Tibial nerve (tissue), 4 donors: ENCODE measurements around the gene PCP2. TPM values are rescaled to one million over a fixed set of nuclear protein-coding genes. Genes with fewer than 3 reads are reported as not detected.

ENCODE experiments used
- DNase-seq, 2 donors: peaks; one replicate each; pipeline ENCODE4 v3.0.0-alpha.2; 2019; ENCODE audit warnings: low spot score in 2 of 2
- H3K27ac ChIP-seq, 4 donors: fragments of 200-600 bp; sonication (generic) in 3 of 4; one replicate each; pipeline ENCODE4 v1.5.1; 2017 to 2019; ENCODE audit warnings: mild to moderate bottlenecking in 1 of 4
- H3K27me3 ChIP-seq, 2 donors: fragments of 200-600 bp; sonication (generic) in 1 of 2; one replicate each; pipeline versions ENCODE4 v1.5.1 to v1.6.0; 2017 to 2019
- H3K36me3 ChIP-seq, 3 donors: fragments of 200-600 bp; sonication (generic); one replicate each; pipeline ENCODE4 v1.5.1; 2018 to 2019
- H3K4me1 ChIP-seq, 4 donors: fragments of 200-600 bp; sonication (generic) in 3 of 4; one replicate each; pipeline ENCODE4 v1.5.1; 2017 to 2019
- H3K4me3 ChIP-seq, 4 donors: fragments of 200-600 bp; sonication (generic) in 3 of 4; one replicate each; pipeline ENCODE4 v1.5.1; 2017 to 2019; ENCODE audit warnings: mild to moderate bottlenecking in 1 of 4, moderate library complexity in 1 of 4
- H3K9me3 ChIP-seq, 4 donors: fragments of 200-600 bp; sonication (generic) in 3 of 4; one replicate each; pipeline ENCODE4 v1.5.1; 2017 to 2019
- EP300 ChIP-seq, 2 donors: sonication (generic); formaldehyde crosslinking; IDR thresholded peaks; one replicate each; pipeline ENCODE4 v1.6.1; 2017; ENCODE audit warnings: antibody characterized with exemption in 2 of 2, mild to moderate bottlenecking in 1 of 2
- POLR2A ChIP-seq, 2 donors: fragments of 450-650 bp; IDR thresholded peaks; one replicate each; pipeline ENCODE4 v1.6.1; 2017; ENCODE audit warnings: antibody characterized with exemption in 2 of 2, mild to moderate bottlenecking in 2 of 2, moderate library complexity in 2 of 2
- WGBS, 2 donors: methylation state at CpG; one replicate each; pipeline ENCODE4 v1.1.5; 2018; 5-methylcytosine and 5-hydroxymethylcytosine counted together
- total RNA-seq, 4 donors: library from RNA; depleted of rRNA; stranded (reverse); fragments of >200 nt; gene quantifications; one replicate each; pipeline ENCODE4 v1.1.0, GENCODE V29; 2016
- TF ChIP-seq, protein P1 (sequence below), 5 experiments: fragments of 200-600 bp in 3 of 5; fragments of 450-650 bp in 2 of 5; sonication (generic) in 3 of 5; IDR thresholded peaks; one replicate each; pipeline ENCODE4 v1.5.1; 2016 to 2019; ENCODE audit warnings: antibody characterized with exemption in 5 of 5, mild to moderate bottlenecking in 3 of 5, moderate library complexity in 2 of 5

PCP2 gene
- total RNA-seq, 4 donors from 2014 or later = not detected

GRCh38 chr19:7669641-7670040 lies 36.1 kb upstream of the PCP2 start:
- TF ChIP-seq, protein P1, sequence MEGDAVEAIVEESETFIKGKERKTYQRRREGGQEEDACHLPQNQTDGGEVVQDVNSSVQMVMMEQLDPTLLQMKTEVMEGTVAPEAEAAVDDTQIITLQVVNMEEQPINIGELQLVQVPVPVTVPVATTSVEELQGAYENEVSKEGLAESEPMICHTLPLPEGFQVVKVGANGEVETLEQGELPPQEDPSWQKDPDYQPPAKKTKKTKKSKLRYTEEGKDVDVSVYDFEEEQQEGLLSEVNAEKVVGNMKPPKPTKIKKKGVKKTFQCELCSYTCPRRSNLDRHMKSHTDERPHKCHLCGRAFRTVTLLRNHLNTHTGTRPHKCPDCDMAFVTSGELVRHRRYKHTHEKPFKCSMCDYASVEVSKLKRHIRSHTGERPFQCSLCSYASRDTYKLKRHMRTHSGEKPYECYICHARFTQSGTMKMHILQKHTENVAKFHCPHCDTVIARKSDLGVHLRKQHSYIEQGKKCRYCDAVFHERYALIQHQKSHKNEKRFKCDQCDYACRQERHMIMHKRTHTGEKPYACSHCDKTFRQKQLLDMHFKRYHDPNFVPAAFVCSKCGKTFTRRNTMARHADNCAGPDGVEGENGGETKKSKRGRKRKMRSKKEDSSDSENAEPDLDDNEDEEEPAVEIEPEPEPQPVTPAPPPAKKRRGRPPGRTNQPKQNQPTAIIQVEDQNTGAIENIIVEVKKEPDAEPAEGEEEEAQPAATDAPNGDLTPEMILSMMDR (IDR thresholded peaks at IDR 0.05) = no peak
- no peak for TF ChIP-seq POLR2A (IDR thresholded peaks at IDR 0.05)
- H3K27me3 ChIP-seq = peaks cover 0 to 40% of the 10 kb centered on the region in 2 donors
- no peaks in the 10 kb centered on the region for H3K36me3 ChIP-seq
- no peaks in the 10 kb centered on the region for H3K9me3 ChIP-seq
- no peak overlapping the region for H3K27ac ChIP-seq
- WGBS, 2 donors = 24 to 29% methylated on average over 9 of the region's 9 CpGs
- no peak for DNase-seq
- H3K4me3 ChIP-seq = no peak overlapping the region
- H3K4me1 ChIP-seq = peaks cover 0 to 11% (median 0%) of the 10 kb centered on the region in 4 donors

DNA sequence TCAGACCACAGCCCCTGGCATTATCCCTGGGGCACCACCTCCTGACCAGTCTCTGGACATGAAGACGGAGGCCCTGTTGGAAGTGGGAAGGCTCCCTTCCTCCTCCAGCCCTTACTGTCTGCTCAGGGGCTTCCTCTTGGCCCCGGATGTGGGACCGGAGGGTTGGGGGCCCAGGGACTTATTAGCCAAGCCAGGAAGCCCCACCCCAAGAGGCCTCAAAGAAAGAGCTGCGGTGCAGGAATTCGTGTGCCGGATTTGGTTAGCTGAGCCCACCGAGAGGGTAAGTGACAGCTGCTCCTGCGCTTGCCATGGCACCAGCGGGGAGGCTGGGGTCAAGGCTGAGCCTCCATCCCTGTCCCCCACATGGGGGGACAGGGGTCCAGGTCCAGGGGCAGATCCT lies 35.3 kb upstream of the PCP2 start, which contains the start of gene RETN:
Gene RETN, plus strand, starts transcription at position 208 of the 400 bp plus-strand sequence. CDS start 278 bp downstream, outside the sequence.
- Histone ChIP-seq H3K4me1 (peaks cover 0 to 6% (median 0%) of the 10 kb centered on the region in 4 donors), H3K9me3 (no peaks in the 10 kb centered on the region), H3K4me3 (no peak within 1 kb of the TSS), H3K27ac (no peak within 1 kb of the TSS), H3K36me3 (no peaks in the 10 kb centered on the region), H3K27me3 (peaks cover 0 to 46% of the 10 kb centered on the region in 2 donors)
- TF ChIP-seq EP300 (IDR thresholded peaks at IDR 0.05) (no peak), POLR2A (IDR thresholded peaks at IDR 0.05) (no peak)
- TF ChIP-seq, protein P1 (IDR thresholded peaks at IDR 0.05) = no peak
- no peak for DNase-seq
- 68 to 84% methylated on average over 9 of the region's 9 CpGs for WGBS, 2 donors

DNA sequence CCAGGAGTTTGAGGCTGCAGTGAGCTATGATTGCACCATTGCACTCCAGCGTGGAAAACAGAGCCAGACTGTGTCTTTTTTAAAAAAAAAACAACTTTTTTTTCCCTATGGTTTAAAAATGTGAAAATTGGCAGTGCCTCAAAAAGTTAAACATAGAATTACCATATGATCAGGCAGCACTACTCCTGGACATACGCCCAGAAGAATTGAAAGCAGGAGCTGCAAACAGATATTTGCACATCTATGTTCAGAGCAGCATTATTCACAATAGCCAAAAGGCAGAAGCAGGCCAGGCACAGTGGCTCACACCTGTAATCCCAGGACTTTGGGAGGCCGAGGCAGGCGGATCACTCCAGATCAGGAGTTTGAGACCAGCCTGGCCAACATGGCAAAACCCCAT lies 31.6 kb upstream of the PCP2 start:
- Histone ChIP-seq H3K27me3 (peaks cover 0 to 23% of the 10 kb centered on the region in 2 donors), H3K9me3 (no peaks in the 10 kb centered on the region), H3K36me3 (no peaks in the 10 kb centered on the region), H3K4me3 (no peak overlapping the region), H3K27ac (no peak overlapping the region), H3K4me1 (peaks cover 0 to under 1% (median 0%) of the 10 kb centered on the region in 4 donors)
- DNase-seq = no peak
- WGBS, 2 donors = 35 to 53% methylated on average over 4 of the region's 4 CpGs
- TF ChIP-seq EP300 (IDR thresholded peaks at IDR 0.05) = no peak
- no peak for TF ChIP-seq POLR2A (IDR thresholded peaks at IDR 0.05)
- TF ChIP-seq, protein P1 (IDR thresholded peaks at IDR 0.05) = no peak

DNA sequence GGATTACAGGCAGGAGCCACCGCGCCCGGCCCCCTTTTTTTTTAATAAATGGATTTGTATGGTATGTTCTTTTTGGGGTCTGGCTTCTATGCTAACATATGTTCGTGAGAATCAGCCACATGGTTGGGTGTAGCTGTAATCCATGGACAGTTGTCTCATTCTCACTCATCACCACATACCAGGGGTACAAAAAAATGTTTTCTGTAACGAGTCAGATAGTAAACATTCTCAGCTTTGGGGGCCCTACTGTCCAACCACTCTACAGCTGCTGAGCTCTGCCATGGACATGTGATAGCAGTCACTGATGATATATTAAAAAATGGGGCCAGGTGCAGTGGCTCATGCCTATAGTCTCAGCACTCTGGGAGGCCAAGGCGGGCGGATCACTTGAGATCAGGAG lies 30.2 kb upstream of the PCP2 start:
- Histone ChIP-seq H3K36me3 (no peaks in the 10 kb centered on the region), H3K9me3 (no peaks in the 10 kb centered on the region), H3K27ac (no peak overlapping the region), H3K4me1 (no peaks in the 10 kb centered on the region), H3K4me3 (no peak overlapping the region), H3K27me3 (peaks cover 0 to 11% of the 10 kb centered on the region in 2 donors)
- no peak for DNase-seq
- 78 to 82% methylated on average over 7 of the region's 7 CpGs for WGBS, 2 donors
- TF ChIP-seq EP300 (IDR thresholded peaks at IDR 0.05) (no peak), POLR2A (IDR thresholded peaks at IDR 0.05) (no peak)
- TF ChIP-seq, protein P1 (IDR thresholded peaks at IDR 0.05) = no peak

DNA sequence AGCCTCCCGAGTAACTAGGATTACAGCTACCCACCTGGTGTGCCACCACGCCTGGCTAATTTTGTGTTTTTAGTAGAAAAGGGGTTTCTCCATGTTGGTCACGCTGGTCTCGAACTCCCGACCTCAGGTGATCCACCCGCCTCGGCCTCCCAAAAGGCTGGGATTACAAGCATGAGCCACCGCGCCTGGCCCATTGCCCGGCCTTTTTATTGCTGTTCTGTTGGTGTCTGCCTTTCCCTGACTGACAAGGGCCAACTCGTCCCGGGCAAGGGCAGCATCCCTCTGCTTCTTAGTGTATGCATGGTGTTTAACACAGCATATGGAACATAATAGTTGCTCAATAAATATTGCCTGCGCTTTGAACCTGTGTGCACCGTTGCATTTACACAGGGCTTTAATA lies 29.1 kb upstream of the PCP2 start:
- Histone ChIP-seq H3K9me3 (no peaks in the 10 kb centered on the region), H3K4me1 (no peaks in the 10 kb centered on the region), H3K27ac (no peak overlapping the region), H3K27me3 (peaks cover 0 to 11% of the 10 kb centered on the region in 2 donors), H3K4me3 (no peak overlapping the region), H3K36me3 (no peaks in the 10 kb centered on the region)
- 82 to 88% methylated on average over 14 of the region's 14 CpGs for WGBS, 2 donors
- TF ChIP-seq, protein P1 (IDR thresholded peaks at IDR 0.05) = no peak
- TF ChIP-seq POLR2A (IDR thresholded peaks at IDR 0.05) (no peak), EP300 (IDR thresholded peaks at IDR 0.05) (no peak)
- DNase-seq = no peak
